A673 (cell line): ENCODE results near the gene ZWILCH.

Source experiments
- EZH2 ChIP-seq: fragments of 200-600 bp; sonication (generic); IDR thresholded peaks from 2 replicates; pipeline ENCODE4 v1.6.1; 2017; ENCODE audit warnings: borderline replicate concordance, low read depth, mild to moderate bottlenecking, mixed read lengths, antibody characterized with exemption, low read length; ENCODE audit not compliant: poor library complexity, severe bottlenecking
- TF ChIP-seq, protein P1 (sequence below): fragments of 300-800, 200-600 bp; sonication (generic); conservative IDR thresholded peaks from 2 replicates; pipeline ENCODE4 v1.5.1; 2017; ENCODE audit warnings: low read depth, mild to moderate bottlenecking, antibody characterized with exemption, low read length, moderate library complexity, mixed read lengths

DNA sequence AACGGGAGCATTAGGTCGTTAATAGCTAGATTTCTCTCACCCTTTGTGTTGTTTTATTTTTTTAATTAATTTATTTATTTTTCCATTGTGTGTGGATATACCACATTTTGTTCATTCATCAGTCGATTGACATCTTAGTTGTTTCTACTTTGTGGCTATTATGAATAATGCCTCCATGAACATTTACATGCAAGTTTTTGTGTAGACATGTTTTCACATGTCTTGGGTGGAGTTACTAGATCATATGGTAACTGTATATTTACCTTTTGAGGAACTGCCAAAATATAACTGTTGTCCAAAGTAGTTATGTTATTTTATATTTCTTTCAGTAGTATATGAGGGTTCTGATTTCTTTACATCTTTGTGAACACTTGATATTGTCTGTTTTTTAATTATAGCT lies 18.8 kb downstream of the ZWILCH start:
- TF ChIP-seq, protein P1, sequence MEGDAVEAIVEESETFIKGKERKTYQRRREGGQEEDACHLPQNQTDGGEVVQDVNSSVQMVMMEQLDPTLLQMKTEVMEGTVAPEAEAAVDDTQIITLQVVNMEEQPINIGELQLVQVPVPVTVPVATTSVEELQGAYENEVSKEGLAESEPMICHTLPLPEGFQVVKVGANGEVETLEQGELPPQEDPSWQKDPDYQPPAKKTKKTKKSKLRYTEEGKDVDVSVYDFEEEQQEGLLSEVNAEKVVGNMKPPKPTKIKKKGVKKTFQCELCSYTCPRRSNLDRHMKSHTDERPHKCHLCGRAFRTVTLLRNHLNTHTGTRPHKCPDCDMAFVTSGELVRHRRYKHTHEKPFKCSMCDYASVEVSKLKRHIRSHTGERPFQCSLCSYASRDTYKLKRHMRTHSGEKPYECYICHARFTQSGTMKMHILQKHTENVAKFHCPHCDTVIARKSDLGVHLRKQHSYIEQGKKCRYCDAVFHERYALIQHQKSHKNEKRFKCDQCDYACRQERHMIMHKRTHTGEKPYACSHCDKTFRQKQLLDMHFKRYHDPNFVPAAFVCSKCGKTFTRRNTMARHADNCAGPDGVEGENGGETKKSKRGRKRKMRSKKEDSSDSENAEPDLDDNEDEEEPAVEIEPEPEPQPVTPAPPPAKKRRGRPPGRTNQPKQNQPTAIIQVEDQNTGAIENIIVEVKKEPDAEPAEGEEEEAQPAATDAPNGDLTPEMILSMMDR: no peak
- no peak for TF ChIP-seq EZH2
